A673 (cell line): ENCODE measurements around the gene SLC22A16.

Source experiments
- CTCF ChIP-seq: fragments of 300-800, 200-600 bp; sonication (generic); conservative IDR thresholded peaks from 2 replicates; pipeline ENCODE4 v1.5.1; 2017; ENCODE audit warnings: low read depth, mild to moderate bottlenecking, antibody characterized with exemption, low read length, moderate library complexity, mixed read lengths
- EZH2 ChIP-seq: fragments of 200-600 bp; sonication (generic); IDR thresholded peaks from 2 replicates; pipeline ENCODE4 v1.6.1; 2017; ENCODE audit warnings: borderline replicate concordance, low read depth, mild to moderate bottlenecking, mixed read lengths, antibody characterized with exemption, low read length; ENCODE audit not compliant: poor library complexity, severe bottlenecking

GRCh38 chr6:110432285-110432900 lies 44.0 kb downstream of the SLC22A16 start:
- no peak for TF ChIP-seq CTCF
- TF ChIP-seq EZH2: no peak
